IMR-90 (cell line): ENCODE data around the gene CAMTA1. TPM values are rescaled to one million over a fixed set of nuclear protein-coding genes. Genes with fewer than 3 reads are reported as not detected.

ENCODE experiments used
- ATAC-seq: fragments of 200-7000 bp; cut with Tn5 transposase; 2 replicates; pipeline ENCODE4 v1.9.1; 2020; ENCODE audit warnings: low read depth, mild to moderate bottlenecking, moderate library complexity
- BruUV-seq: library from RNA; stranded (reverse); fragments of 400-500 nt; replicated peaks from 2 replicates; lab custom pipeline; 2021; lab: Mats Ljungman, UMichigan
- CTCF ChIA-PET: fragments of 300-600 bp; formaldehyde crosslinking; extraction: SDS; loops from one replicate; lab custom pipeline; 2021; ENCODE audit warnings: antibody characterized with exemption; lab: Yijun Ruan, JAX
- POLR2A ChIA-PET: fragments of 300-600 bp; sonication (Branson Sonifier 250); formaldehyde crosslinking; loops from one replicate; lab custom pipeline; 2022; ENCODE audit warnings: antibody characterized with exemption; ENCODE audit not compliant: unreplicated experiment; lab: Charles Lee
- DNase-seq: peaks from one replicate; pipeline ENCODE4 v3.0.0; 2013
- H2AFZ ChIP-seq: replicated peaks from 2 replicates; pipeline ENCODE3; 2013; ENCODE audit warnings: low read length, mild to moderate bottlenecking; ENCODE audit not compliant: poor library complexity
- H2AK5ac ChIP-seq: 2 replicates; pipeline ENCODE4 v1.6.1; 2013; ENCODE audit warnings: low read depth, low read length, inconsistent platforms
- H2AK9ac ChIP-seq: replicated peaks from 2 replicates; pipeline ENCODE3; 2013; ENCODE audit warnings: mild to moderate bottlenecking, low read depth, low read length, moderate library complexity; ENCODE audit not compliant: poor library complexity
- H2BK120ac ChIP-seq: 2 replicates; pipeline ENCODE4 v1.6.1; 2013; ENCODE audit warnings: low read depth, low read length, inconsistent platforms
- H2BK15ac ChIP-seq: 3 replicates; pipeline ENCODE4 v1.6.1; 2013; ENCODE audit warnings: low read depth, low read length, inconsistent platforms
- H2BK20ac ChIP-seq: 2 replicates; pipeline ENCODE4 v1.6.1; 2013; ENCODE audit warnings: low read depth, mild to moderate bottlenecking, inconsistent platforms, low read length, moderate library complexity
- H2BK5ac ChIP-seq: 2 replicates; pipeline ENCODE4 v1.6.1; 2013; ENCODE audit warnings: mild to moderate bottlenecking, low read depth, low read length, inconsistent platforms; ENCODE audit not compliant: poor library complexity, severe bottlenecking
- H3K14ac ChIP-seq: replicated peaks from 2 replicates; pipeline ENCODE4 v1.6.1; 2013; ENCODE audit warnings: low read depth, low read length, inconsistent platforms
- H3K18ac ChIP-seq: 2 replicates; pipeline ENCODE4 v1.6.1; 2013; ENCODE audit warnings: low read depth, low read length, control low read depth
- H3K23ac ChIP-seq: 2 replicates; pipeline ENCODE4 v1.6.1; 2013; ENCODE audit warnings: low read depth, low read length, inconsistent platforms
- H3K27ac ChIP-seq: 2 replicates; pipeline ENCODE4 v1.5.1; 2013; ENCODE audit warnings: mild to moderate bottlenecking, control low read depth, low read length; ENCODE audit not compliant: insufficient read depth
- H3K27me3 ChIP-seq: 2 replicates; pipeline ENCODE4 v1.6.1; 2013; ENCODE audit warnings: low read length; ENCODE audit not compliant: control insufficient read depth, insufficient read depth
- H3K36me3 ChIP-seq: 2 replicates; pipeline ENCODE4 v1.6.1; 2013; ENCODE audit warnings: low read length, mixed read lengths; ENCODE audit not compliant: control insufficient read depth, insufficient read depth
- H3K4ac ChIP-seq: 2 replicates; pipeline ENCODE4 v1.6.1; 2013; ENCODE audit warnings: low read depth, low read length, inconsistent platforms
- H3K4me1 ChIP-seq: 2 replicates; pipeline ENCODE4 v1.6.1; 2013; ENCODE audit warnings: low read length, mixed read lengths; ENCODE audit not compliant: control insufficient read depth, insufficient read depth
- H3K4me2 ChIP-seq: 2 replicates; pipeline ENCODE4 v1.6.1; 2013; ENCODE audit warnings: low read depth, mild to moderate bottlenecking, control low read depth, low read length, moderate library complexity
- H3K4me3 ChIP-seq: 2 replicates; pipeline ENCODE4 v1.5.1; 2013; ENCODE audit warnings: low read depth, mild to moderate bottlenecking, control low read depth, low read length, moderate library complexity; ENCODE audit not compliant: insufficient read depth
- H3K56ac ChIP-seq: 2 replicates; pipeline ENCODE4 v1.6.1; 2013; ENCODE audit warnings: low read length, inconsistent platforms; ENCODE audit not compliant: insufficient read depth; ENCODE audit errors: extremely low read depth
- H3K79me1 ChIP-seq, 2 experiments: 2 replicates each; pipeline ENCODE4 v1.6.1; 2013; ENCODE audit warnings: low read length in 2 of 2, inconsistent platforms in 1 of 2, low read depth in 1 of 2
- H3K9ac ChIP-seq: 2 replicates; pipeline ENCODE4 v1.6.1; 2013; ENCODE audit warnings: low read depth, low read length, control low read depth
- H3K9me1 ChIP-seq: 2 replicates; pipeline ENCODE4 v1.6.1; 2013; ENCODE audit warnings: low read length, inconsistent platforms; ENCODE audit not compliant: insufficient read depth
- H3K9me3 ChIP-seq: 2 replicates; pipeline ENCODE4 v1.6.1; 2013; ENCODE audit warnings: low read length; ENCODE audit not compliant: control insufficient read depth, insufficient read depth
- H4K20me1 ChIP-seq: 2 replicates; pipeline ENCODE4 v1.6.1; 2013; ENCODE audit warnings: low read length, inconsistent platforms; ENCODE audit not compliant: insufficient read depth
- H4K5ac ChIP-seq: 2 replicates; pipeline ENCODE4 v1.6.1; 2013; ENCODE audit warnings: mild to moderate bottlenecking, low read depth, low read length, control low read depth
- H4K8ac ChIP-seq, 2 experiments: 2 replicates each; pipeline ENCODE4 v1.6.1; 2013; ENCODE audit warnings: low read depth in 2 of 2, low read length in 2 of 2, control low read depth in 1 of 2, inconsistent platforms in 1 of 2
- H4K91ac ChIP-seq: 2 replicates; pipeline ENCODE4 v1.6.1; 2013; ENCODE audit warnings: low read depth, low read length, inconsistent platforms; ENCODE audit not compliant: insufficient read depth
- CEBPB ChIP-seq: IDR thresholded peaks from 2 replicates; pipeline ENCODE4 v1.6.1; 2012; ENCODE audit warnings: low read depth, low read length, improper control_type of control experiment
- CHD1 ChIP-seq: IDR thresholded peaks from 2 replicates; pipeline ENCODE4 v1.6.1; 2012; ENCODE audit warnings: low read depth, low read length, improper control_type of control experiment
- FOS ChIP-seq: fragments of 150-350 bp; IDR thresholded peaks from 2 replicates; pipeline ENCODE4 v1.6.1; 2016; ENCODE audit warnings: low read depth, low read length
- MAFK ChIP-seq: IDR thresholded peaks from 2 replicates; pipeline ENCODE4 v1.6.1; 2012; ENCODE audit warnings: low read depth, low read length, improper control_type of control experiment
- MAZ ChIP-seq: IDR thresholded peaks from 2 replicates; pipeline ENCODE4 v1.6.1; 2012; ENCODE audit warnings: low read depth, mild to moderate bottlenecking, low read length, improper control_type of control experiment, moderate library complexity, borderline replicate concordance
- MXI1 ChIP-seq: IDR thresholded peaks from 2 replicates; pipeline ENCODE4 v1.6.1; 2012; ENCODE audit warnings: low read depth, mild to moderate bottlenecking, low read length, moderate library complexity, borderline replicate concordance
- NFE2L2 ChIP-seq: fragments of 150-350 bp; IDR thresholded peaks from 2 replicates; pipeline ENCODE4 v1.6.1; 2016; ENCODE audit warnings: low read depth, mild to moderate bottlenecking, low read length
- POLR2A ChIP-seq: IDR thresholded peaks from 2 replicates; pipeline ENCODE4 v1.6.1; 2012; ENCODE audit warnings: mild to moderate bottlenecking, low read depth, low read length
- RAD21 ChIP-seq: IDR thresholded peaks from 2 replicates; pipeline ENCODE4 v1.6.1; 2012; ENCODE audit warnings: low read length, improper control_type of control experiment
- RCOR1 ChIP-seq: IDR thresholded peaks from 2 replicates; pipeline ENCODE4 v1.6.1; 2012; ENCODE audit warnings: mild to moderate bottlenecking, low read length, improper control_type of control experiment; ENCODE audit not compliant: insufficient replicate concordance
- RFX5 ChIP-seq: IDR thresholded peaks from 2 replicates; pipeline ENCODE4 v1.8.0; 2012; ENCODE audit warnings: low read depth, mild to moderate bottlenecking, low read length, moderate library complexity
- SMC3 ChIP-seq: fragments of 150-350 bp; IDR thresholded peaks from 2 replicates; pipeline ENCODE4 v1.6.1; 2016; ENCODE audit warnings: low read depth, mild to moderate bottlenecking, antibody characterized with exemption, low read length, moderate library complexity
- WGBS, 2 experiments: methylation state at CpG; one replicate each; pipeline versions ENCODE4 v1.1.5 to v1.1.7; 2013; ENCODE audit warnings: missing lambda C conversion rate in 2 of 2; ENCODE audit not compliant: insufficient read length in 1 of 2; ENCODE audit errors: extremely low coverage in 2 of 2; 5-methylcytosine and 5-hydroxymethylcytosine counted together
- dilution Hi-C: fragments of 300-500 bp; cut with HindIII; formaldehyde crosslinking; loops from one replicate; pipeline ENCODE4 v1.14.3; 2018; ENCODE audit warnings: low sequenced_read_pairs; ENCODE audit not compliant: unreplicated experiment
- in situ Hi-C: fragments of 300-500 bp; cut with MboI; formaldehyde crosslinking; loops from 3 replicates; pipeline ENCODE4 v1.14.3; 2019; ENCODE audit warnings: low sequenced_read_pairs, inconsistent platforms, mixed read lengths
- intact Hi-C: fragments of 100-400 bp; cut with micrococcal nuclease; formaldehyde crosslinking; loops from 2 replicates; pipeline ENCODE4 v1.10.0; 2022
- polyA plus RNA-seq, 3 experiments: library from polyadenylated mRNA; depleted of rRNA; stranded (reverse); fragments of >200 nt; gene quantifications; 2 replicates each; pipeline ENCODE4 v1.2.3, GENCODE V29; 2012; ENCODE audit warnings: low replicate concordance in 1 of 3
- total RNA-seq: library from RNA; depleted of rRNA; stranded (reverse); fragments of >200 nt; gene quantifications from 2 replicates; pipeline ENCODE4 v1.2.3, GENCODE V29; 2012
- TF ChIP-seq, protein P1 (sequence below): conservative IDR thresholded peaks from 2 replicates; pipeline ENCODE4 v1.5.1; 2012; ENCODE audit warnings: mild to moderate bottlenecking, low read depth, low read length, improper control_type of control experiment
- TF ChIP-seq, protein P2 (sequence below): fragments of 150-350 bp; IDR thresholded peaks from 2 replicates; pipeline ENCODE4 v1.6.1; 2017; ENCODE audit warnings: mild to moderate bottlenecking, antibody characterized with exemption, low read length, low read depth

Gene CAMTA1
- total and polyA plus RNA-seq, 2 of the 4 experiments (the other 2 are of a cell fraction) = 35.5 to 74.3 TPM

DNA sequence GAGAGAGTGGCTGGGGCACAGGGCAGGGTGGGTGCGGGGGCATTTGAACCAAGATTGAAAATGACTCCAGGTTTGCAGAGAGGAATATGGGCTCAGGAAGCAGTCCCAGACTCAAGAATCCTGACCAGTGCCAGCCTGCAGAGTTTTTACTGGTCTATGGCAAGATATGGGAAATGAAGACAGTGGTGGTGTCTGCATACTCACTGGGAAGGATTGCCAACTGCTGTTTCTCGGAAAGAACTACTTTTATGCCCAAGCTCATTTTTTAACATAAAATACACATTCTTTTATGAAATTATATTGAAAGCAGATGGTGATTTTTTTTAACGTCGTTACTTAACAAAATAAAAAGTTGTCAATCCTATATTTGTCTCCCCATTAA lies 401.8 kb downstream of the CAMTA1 start:
- WGBS, 2 experiments = 71% methylated on average over 1 of the region's 4 CpGs; no CpG with 5 or more reads in 1 of the 2 experiments
- ATAC-seq = no peak

More for the DNA sequence above, 401.8 kb downstream of the CAMTA1 start:
- Histone ChIP-seq H3K27ac (no peak overlapping the region), H3K27me3 (peaks cover 9% of the 10 kb centered on the region), H2AK5ac (no peak overlapping the region), H4K8ac (no peak overlapping the region), H3K9me3 (no peaks in the 10 kb centered on the region), H2BK15ac (no peak overlapping the region), H3K4me1 (no peaks in the 10 kb centered on the region), H4K5ac (no peak overlapping the region), H4K91ac (no peak overlapping the region), H3K14ac (no peak overlapping the region), H4K20me1 (no peaks in the 10 kb centered on the region), H2BK5ac (no peak overlapping the region), H2BK20ac (no peak overlapping the region), H3K56ac (no peak overlapping the region), H3K4me3 (no peak overlapping the region), H3K18ac (no peak overlapping the region), H2BK120ac (no peak overlapping the region), H3K79me1 (no peaks in the 10 kb centered on the region), H3K36me3 (no peaks in the 10 kb centered on the region), H3K9ac (no peak overlapping the region), H3K9me1 (no peaks in the 10 kb centered on the region; the same call in 1 of the 2 replicates), H2AK9ac (no peak overlapping the region), H3K4ac (no peak overlapping the region), H3K4me2 (no peak overlapping the region), H3K23ac (no peak overlapping the region), H2AFZ (no peak overlapping the region)
- no peak for TF ChIP-seq RCOR1
- TF ChIP-seq, protein P1, sequence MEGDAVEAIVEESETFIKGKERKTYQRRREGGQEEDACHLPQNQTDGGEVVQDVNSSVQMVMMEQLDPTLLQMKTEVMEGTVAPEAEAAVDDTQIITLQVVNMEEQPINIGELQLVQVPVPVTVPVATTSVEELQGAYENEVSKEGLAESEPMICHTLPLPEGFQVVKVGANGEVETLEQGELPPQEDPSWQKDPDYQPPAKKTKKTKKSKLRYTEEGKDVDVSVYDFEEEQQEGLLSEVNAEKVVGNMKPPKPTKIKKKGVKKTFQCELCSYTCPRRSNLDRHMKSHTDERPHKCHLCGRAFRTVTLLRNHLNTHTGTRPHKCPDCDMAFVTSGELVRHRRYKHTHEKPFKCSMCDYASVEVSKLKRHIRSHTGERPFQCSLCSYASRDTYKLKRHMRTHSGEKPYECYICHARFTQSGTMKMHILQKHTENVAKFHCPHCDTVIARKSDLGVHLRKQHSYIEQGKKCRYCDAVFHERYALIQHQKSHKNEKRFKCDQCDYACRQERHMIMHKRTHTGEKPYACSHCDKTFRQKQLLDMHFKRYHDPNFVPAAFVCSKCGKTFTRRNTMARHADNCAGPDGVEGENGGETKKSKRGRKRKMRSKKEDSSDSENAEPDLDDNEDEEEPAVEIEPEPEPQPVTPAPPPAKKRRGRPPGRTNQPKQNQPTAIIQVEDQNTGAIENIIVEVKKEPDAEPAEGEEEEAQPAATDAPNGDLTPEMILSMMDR = no peak
- TF ChIP-seq RAD21 = no peak
- TF ChIP-seq RFX5 = no peak
- TF ChIP-seq FOS = no peak
- no peak for TF ChIP-seq MXI1
- no peak for TF ChIP-seq MAZ
- no peak for TF ChIP-seq SMC3
- TF ChIP-seq, protein P2, sequence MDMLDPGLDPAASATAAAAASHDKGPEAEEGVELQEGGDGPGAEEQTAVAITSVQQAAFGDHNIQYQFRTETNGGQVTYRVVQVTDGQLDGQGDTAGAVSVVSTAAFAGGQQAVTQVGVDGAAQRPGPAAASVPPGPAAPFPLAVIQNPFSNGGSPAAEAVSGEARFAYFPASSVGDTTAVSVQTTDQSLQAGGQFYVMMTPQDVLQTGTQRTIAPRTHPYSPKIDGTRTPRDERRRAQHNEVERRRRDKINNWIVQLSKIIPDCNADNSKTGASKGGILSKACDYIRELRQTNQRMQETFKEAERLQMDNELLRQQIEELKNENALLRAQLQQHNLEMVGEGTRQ = no peak
- no peak for TF ChIP-seq NFE2L2
- TF ChIP-seq MAFK = no peak
- TF ChIP-seq CEBPB = no peak
- no peak for TF ChIP-seq CHD1
- no peak for TF ChIP-seq POLR2A
- BruUV-seq = no TSS peak
- intact Hi-C loops (no loop called here), dilution Hi-C loops (no loop called here), in situ Hi-C loops (no loop called here)
- POLR2A ChIA-PET = no interaction called here
- CTCF ChIA-PET = no interaction called here
- no peak for DNase-seq
